ENCODE data around the gene SLCO3A1. TPM values are rescaled to one million over a fixed set of nuclear protein-coding genes. Genes with fewer than 3 reads are reported as not detected.

The SLCO3A1 gene
- total RNA-seq, 1 donor = 17.2 TPM

DNA sequence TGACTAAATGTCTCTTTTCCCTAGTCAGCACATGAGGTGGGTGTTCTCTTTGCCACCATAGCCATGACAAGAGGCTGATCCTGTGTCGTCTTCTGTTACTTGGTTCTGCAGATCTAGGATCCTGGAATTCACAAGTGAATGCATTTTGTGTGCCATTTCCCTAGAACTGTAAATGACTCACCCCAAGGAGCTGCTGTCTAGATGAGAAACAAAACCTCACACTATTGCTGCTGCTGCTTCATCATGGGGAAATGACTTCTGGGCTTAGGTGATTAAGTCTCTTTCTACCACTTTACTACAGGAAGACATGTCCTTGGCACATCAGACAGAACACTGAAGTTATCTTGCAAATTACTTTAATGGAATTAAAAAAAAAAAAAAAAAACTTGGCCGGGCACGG lies 54.9 kb downstream of the SLCO3A1 start:
- DNase-seq (ENCODE audit: low read depth in 2 of 3, low spot score in 2 of 3) = peak in 1 of 3 donors; percentile 6

- no peak for DNase-seq (ENCODE audit: low read depth in 2 of 3, low spot score in 2 of 3)
Measured at GRCh38 chr15:91909111-91909510, 55.6 kb downstream of the SLCO3A1 start.

DNA sequence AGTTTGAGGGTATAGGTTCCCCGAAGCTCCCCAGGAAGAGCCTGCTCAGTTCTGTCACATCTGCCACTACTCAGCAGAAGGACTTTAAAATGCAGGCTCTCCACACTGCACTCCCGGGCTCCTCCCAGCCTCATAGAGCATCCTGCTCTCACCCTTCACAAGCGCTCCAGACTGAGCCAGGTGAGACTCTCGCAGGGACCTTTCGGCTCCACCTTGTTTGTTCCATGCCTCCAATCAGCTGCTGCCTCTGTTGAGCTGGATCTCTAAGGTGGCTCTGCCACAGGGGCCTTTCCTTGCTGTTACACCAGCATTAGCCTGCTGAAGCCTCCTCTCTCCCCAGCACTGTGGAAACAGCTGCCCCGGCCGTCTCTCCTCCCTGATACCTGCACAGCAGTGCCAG lies 56.1 kb downstream of the SLCO3A1 start:
- DNase-seq (ENCODE audit: low read depth in 2 of 3, low spot score in 2 of 3) = no peak

- no peak for DNase-seq (ENCODE audit: low read depth in 2 of 3, low spot score in 2 of 3)
Measured at GRCh38 chr15:91911844-91912243, 58.3 kb downstream of the SLCO3A1 start.

- DNase-seq (ENCODE audit: low read depth in 2 of 3, low spot score in 2 of 3) = no peak
Measured at GRCh38 chr15:91912336-91912735, 58.8 kb downstream of the SLCO3A1 start.

- DNase-seq (ENCODE audit: low read depth in 2 of 3, low spot score in 2 of 3) = no peak
Measured at GRCh38 chr15:91913560-91913959, 60.1 kb downstream of the SLCO3A1 start.

GRCh38 chr15:91915576-91915975 lies 62.1 kb downstream of the SLCO3A1 start:
- DNase-seq (ENCODE audit: low read depth in 2 of 3, low spot score in 2 of 3) = no peak

- DNase-seq (ENCODE audit: low read depth in 2 of 3, low spot score in 2 of 3) = no peak
Measured at GRCh38 chr15:91916051-91916450, 62.5 kb downstream of the SLCO3A1 start.

- DNase-seq (ENCODE audit: low read depth in 2 of 3, low spot score in 2 of 3) = no peak
Measured at GRCh38 chr15:91917686-91918360, 64.3 kb downstream of the SLCO3A1 start.

GRCh38 chr15:91919014-91919534 lies 65.6 kb downstream of the SLCO3A1 start:
- DNase-seq (ENCODE audit: low read depth in 2 of 3, low spot score in 2 of 3) = no peak

- peak in 2 of 3 donors; percentile 78 to 89 for DNase-seq (ENCODE audit: low read depth in 2 of 3, low spot score in 2 of 3)
Measured at GRCh38 chr15:91921188-91921842, 67.8 kb downstream of the SLCO3A1 start.

- no peak for DNase-seq (ENCODE audit: low read depth in 2 of 3, low spot score in 2 of 3)
Measured at GRCh38 chr15:91921843-91922198, 68.3 kb downstream of the SLCO3A1 start.

- DNase-seq (ENCODE audit: low read depth in 2 of 3, low spot score in 2 of 3) = no peak
Measured at GRCh38 chr15:91922646-91923547, 69.4 kb downstream of the SLCO3A1 start.

GRCh38 chr15:91924183-91924582 lies 70.7 kb downstream of the SLCO3A1 start:
- DNase-seq (ENCODE audit: low read depth in 2 of 3, low spot score in 2 of 3) = no peak

DNA sequence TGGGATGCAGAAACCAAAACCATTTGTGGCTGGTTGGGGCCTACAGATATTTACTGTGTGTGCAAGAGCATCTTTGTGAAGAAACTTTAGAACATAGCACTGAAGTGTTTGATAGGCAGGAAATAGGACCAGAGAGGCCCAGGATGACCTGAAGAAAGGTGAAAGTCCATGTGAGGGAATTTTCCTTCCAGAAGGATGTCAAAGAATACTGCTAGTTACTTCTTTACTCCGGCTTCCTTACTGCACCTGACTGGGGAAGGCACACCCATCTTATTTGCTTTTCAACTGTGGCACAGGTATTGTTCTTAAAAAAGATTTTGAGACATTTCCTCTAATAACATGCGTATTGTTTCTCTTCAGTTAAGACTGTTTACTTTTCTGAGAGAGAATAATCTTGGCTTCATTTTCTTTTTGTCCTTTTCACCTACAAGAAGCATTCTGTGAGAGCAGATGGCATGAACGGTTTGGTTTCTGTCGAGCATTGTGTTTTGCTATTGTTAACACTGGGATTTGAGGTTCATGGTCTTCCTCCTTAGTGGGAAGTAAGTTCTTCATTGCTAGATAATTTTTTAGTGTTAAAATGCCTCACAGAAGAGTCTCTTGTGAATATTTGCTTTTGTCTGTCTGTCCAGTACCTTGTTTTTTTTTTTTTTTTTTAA lies 71.5 kb downstream of the SLCO3A1 start:
- DNase-seq (ENCODE audit: low read depth in 2 of 3, low spot score in 2 of 3) = no peak

DNA sequence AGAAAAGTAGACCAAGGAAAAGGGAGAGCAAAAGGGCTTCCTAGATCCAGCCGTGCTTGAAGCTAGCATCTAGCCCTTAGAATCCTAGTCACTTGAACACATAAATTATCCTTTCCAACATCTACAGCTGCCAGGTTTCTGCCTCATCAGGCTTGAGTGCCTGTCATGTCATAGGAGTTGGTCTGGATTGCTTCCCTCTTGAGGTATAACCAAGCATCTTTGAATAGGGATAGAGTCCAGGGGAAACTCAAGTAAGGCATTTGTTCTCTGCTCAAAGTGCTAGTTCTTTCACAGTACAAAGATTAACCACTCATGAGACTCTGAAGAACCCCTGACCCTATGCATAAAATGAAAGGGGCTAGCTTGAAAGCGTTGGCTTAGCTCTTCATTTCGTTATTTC lies 72.3 kb downstream of the SLCO3A1 start:
- no peak for DNase-seq (ENCODE audit: low read depth in 2 of 3, low spot score in 2 of 3)

DNA sequence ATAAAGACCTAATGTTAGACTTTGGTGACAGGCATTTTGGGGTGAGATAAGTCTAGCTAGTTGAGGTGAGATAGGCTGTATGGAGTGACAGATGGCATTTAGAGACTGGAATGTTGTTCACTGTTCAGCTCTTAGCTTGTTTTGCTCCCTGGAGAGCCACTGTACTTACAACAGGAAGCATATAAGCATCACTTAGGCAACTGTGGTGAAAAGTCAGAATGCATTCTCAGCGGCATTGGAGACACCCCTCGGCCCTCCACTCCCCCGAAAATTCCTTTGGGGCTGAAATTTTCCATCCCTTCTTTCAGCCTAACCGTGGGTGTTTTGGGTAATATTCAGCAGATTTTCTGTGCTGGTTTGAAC lies 73.4 kb downstream of the SLCO3A1 start:
- peak in 1 of 3 donors; percentile 25 for DNase-seq (ENCODE audit: low read depth in 2 of 3, low spot score in 2 of 3)

DNA sequence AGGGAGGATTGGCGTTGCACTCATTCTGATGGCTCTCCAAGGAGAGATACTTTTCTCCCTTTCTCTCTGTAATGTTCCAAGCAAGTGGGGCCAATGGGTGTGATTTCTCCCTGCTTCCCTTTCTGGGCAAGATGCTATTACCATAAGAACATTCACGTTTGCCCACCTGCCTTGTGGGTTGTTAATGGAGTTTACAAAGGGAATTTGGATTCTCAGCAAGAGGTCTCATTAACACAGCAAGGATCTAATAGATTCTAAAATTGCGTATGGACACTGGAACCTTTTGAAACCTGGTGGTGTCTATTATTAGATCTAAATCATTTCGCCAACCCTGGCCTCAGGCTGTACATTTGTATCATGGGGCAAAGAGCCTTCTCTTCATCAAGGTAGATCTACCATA lies 74.1 kb downstream of the SLCO3A1 start:
- DNase-seq (ENCODE audit: low read depth in 2 of 3, low spot score in 2 of 3) = no peak

GRCh38 chr15:91928675-91929074 lies 75.2 kb downstream of the SLCO3A1 start:
- DNase-seq (ENCODE audit: low read depth in 2 of 3, low spot score in 2 of 3) = no peak

DNA sequence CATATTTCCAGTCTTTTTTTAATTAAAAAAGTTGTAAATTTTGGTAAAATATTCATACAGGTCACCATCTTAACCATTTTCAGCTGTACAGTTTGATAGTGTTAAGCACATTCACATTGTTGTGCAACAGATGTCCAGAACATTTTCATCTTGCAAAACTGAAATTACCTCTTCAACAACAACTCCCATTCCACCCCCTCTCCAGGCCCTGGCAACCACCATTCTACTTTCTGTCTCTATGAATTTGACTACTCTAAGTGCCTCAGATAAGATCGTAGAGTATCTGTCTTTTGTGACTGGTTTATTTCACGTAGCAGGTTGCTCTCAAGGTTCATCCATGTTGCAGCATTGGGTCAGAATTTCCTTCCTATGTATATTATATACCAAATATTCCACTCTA lies 76.0 kb downstream of the SLCO3A1 start:
- DNase-seq (ENCODE audit: low read depth in 2 of 3, low spot score in 2 of 3) = no peak

DNA sequence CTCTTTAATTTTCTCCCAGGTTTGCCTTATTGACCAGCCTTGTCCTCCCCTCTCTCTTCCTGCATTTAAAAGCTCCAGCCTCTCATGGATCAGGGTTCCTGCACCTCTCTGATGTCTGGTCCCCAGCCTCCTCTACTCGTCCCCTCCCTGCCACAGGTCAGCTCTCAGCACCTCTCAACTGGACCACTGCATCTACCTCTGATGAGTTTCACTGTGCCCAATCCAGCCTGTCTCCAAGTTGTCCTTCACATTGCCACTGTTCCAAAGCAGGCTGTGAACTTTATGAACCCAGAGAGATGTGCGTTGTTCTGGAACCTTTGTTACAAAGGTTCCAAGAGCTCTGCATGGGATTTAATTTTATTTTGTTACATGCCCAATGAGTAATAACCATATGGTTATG lies 76.6 kb downstream of the SLCO3A1 start:
- DNase-seq (ENCODE audit: low read depth in 2 of 3, low spot score in 2 of 3) = no peak

Data from hematopoietic multipotent progenitor cell (in vitro differentiated cells).